Measurements from ENCODE around the gene TBC1D26.
"Not testable (repeated sequence)": the region's sequence is repeated elsewhere in the genome, so short reads cannot be mapped to it uniquely, and the experiment has no call there.

DNA sequence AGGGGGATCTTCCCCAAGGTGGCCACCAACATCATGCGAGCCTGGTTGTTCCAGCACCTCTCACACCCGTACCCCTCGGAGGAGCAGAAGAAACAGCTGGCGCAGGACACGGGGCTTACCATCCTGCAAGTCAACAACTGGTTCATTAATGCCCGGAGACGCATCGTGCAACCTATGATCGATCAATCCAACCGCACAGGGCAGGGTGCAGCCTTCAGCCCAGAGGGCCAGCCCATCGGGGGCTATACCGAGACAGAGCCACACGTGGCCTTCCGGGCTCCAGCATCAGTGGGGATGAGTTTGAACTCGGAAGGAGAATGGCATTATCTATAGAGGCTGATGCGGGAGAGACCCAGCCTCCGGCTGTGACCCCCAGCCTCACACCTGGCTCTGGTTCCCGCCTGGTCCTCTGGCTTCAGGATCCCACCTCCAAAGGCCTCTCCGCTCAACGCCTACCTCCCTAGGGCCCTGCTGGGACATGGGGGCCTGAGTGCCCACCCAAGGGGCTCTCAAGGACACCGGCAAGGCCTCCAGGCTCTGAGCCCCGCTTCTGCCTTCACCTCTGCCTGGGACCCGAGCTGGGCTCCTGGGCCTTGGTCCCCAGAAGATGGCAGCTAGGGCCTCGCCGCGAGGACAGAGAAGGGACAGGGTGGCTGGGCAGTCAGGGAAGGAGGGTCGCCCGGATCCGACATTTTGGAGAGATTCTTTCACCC lies 55.4 kb downstream of the TBC1D26 start:
- TF ChIP-seq, protein P1, sequence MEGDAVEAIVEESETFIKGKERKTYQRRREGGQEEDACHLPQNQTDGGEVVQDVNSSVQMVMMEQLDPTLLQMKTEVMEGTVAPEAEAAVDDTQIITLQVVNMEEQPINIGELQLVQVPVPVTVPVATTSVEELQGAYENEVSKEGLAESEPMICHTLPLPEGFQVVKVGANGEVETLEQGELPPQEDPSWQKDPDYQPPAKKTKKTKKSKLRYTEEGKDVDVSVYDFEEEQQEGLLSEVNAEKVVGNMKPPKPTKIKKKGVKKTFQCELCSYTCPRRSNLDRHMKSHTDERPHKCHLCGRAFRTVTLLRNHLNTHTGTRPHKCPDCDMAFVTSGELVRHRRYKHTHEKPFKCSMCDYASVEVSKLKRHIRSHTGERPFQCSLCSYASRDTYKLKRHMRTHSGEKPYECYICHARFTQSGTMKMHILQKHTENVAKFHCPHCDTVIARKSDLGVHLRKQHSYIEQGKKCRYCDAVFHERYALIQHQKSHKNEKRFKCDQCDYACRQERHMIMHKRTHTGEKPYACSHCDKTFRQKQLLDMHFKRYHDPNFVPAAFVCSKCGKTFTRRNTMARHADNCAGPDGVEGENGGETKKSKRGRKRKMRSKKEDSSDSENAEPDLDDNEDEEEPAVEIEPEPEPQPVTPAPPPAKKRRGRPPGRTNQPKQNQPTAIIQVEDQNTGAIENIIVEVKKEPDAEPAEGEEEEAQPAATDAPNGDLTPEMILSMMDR (conservative IDR thresholded peaks at IDR 0.05 in 1 of 2, IDR thresholded peaks at IDR 0.05 in 1 of 2; ENCODE audit: low read depth in 1 of 2, low read length in 2 of 2) = not testable (repeated sequence)
- TF ChIP-seq EZH2 (IDR thresholded peaks at IDR 0.05; ENCODE audit: low read length, missing control alignments) = not testable (repeated sequence)

Measured in fibroblast of lung (primary cell).